ENCODE results near the gene PTGER4.

The PTGER4 gene

GRCh38 chr5:40736103-40736875, 56.6 kb downstream of the PTGER4 start:
- intact Hi-C loops (cut with DNase I), result loop anchor here (5.0 kb wide), 2 partner anchors 789 to 1154 kb away; no protein-coding TSS in a partner anchor
- no peak for DNase-seq

GRCh38 chr5:40738502-40738901, 58.8 kb downstream of the PTGER4 start:
- intact Hi-C loops (cut with DNase I), result loop anchor here (5.0 kb wide), 2 partner anchors 791 to 1156 kb away; no protein-coding TSS in a partner anchor
- DNase-seq, result no peak

Data from posterior cingulate gyrus (tissue), 11 donors.